ENCODE measurements around the gene PBX3. TPM values are rescaled to one million over a fixed set of nuclear protein-coding genes. Genes with fewer than 3 reads are reported as not detected.

PBX3 gene
- total RNA-seq, 1 donor from 2014 or later, result 6.3 TPM

DNA sequence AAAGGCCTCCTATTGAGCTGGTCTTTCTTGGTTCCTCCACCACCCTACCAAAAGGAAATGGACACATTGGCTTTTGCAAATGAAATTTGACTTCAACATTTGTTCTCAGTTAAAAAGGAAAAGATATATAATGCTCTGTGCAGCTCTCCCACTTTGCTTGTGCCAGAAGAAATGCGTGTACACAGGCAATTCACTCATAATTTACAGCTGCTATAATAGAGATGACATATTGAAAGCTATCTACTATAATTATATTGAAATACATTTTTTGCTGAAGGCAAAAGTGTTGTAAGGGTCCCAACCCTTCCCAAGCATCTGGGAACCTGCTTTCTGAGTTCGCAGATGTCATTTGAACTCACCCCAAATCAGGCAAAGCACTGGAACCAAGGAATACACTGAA lies 173.2 kb downstream of the PBX3 start:
- no peaks in the 10 kb centered on the region for H3K36me3 ChIP-seq (ENCODE audit: control insufficient read depth, insufficient read depth, low read length)
- TF ChIP-seq, protein P1, sequence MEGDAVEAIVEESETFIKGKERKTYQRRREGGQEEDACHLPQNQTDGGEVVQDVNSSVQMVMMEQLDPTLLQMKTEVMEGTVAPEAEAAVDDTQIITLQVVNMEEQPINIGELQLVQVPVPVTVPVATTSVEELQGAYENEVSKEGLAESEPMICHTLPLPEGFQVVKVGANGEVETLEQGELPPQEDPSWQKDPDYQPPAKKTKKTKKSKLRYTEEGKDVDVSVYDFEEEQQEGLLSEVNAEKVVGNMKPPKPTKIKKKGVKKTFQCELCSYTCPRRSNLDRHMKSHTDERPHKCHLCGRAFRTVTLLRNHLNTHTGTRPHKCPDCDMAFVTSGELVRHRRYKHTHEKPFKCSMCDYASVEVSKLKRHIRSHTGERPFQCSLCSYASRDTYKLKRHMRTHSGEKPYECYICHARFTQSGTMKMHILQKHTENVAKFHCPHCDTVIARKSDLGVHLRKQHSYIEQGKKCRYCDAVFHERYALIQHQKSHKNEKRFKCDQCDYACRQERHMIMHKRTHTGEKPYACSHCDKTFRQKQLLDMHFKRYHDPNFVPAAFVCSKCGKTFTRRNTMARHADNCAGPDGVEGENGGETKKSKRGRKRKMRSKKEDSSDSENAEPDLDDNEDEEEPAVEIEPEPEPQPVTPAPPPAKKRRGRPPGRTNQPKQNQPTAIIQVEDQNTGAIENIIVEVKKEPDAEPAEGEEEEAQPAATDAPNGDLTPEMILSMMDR (IDR thresholded peaks at IDR 0.05; ENCODE audit: insufficient read depth, low read length, severe bottlenecking), result no peak
- DNase-seq (ENCODE audit: low read depth) (no peak), FAIRE-seq (no peak)
- H3K4me3 ChIP-seq (ENCODE audit: low read depth, low read length), result no peak overlapping the region
- no peaks in the 10 kb centered on the region for H3K27me3 ChIP-seq (ENCODE audit: control insufficient read depth, insufficient read depth, low read length)

DNA sequence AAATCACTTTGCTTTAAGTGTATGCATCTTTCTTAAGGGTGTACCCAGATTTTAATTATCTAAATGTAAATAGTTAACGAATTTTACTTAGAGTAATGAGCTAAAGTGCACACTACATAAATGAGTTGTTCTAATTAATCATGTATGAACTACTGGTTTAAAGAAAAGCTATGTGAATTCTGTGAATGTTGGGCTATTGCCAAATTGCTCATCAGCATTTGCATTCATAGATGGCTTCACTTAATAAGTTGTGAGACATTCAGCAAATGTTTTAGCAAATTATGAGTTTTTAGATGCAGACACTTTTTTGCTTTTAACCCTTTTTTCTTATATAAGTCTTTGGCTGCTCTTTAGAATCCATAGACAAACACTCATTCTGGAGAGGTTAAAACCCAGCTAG lies 175.7 kb downstream of the PBX3 start:
- DNase-seq (ENCODE audit: low read depth) (peak; percentile 20), FAIRE-seq (no peak)
- H3K4me3 ChIP-seq (ENCODE audit: low read depth, low read length), result no peak overlapping the region
- H3K36me3 ChIP-seq (ENCODE audit: control insufficient read depth, insufficient read depth, low read length), result no peaks in the 10 kb centered on the region
- TF ChIP-seq, protein P1 (IDR thresholded peaks at IDR 0.05; ENCODE audit: insufficient read depth, low read length, severe bottlenecking), result no peak
- H3K27me3 ChIP-seq (ENCODE audit: control insufficient read depth, insufficient read depth, low read length), result no peaks in the 10 kb centered on the region

GRCh38 chr9:125924351-125924750 lies 177.2 kb downstream of the PBX3 start:
- Histone ChIP-seq H3K27me3 (ENCODE audit: control insufficient read depth, insufficient read depth, low read length) (no peaks in the 10 kb centered on the region), H3K4me3 (ENCODE audit: low read depth, low read length) (no peak overlapping the region), H3K36me3 (ENCODE audit: control insufficient read depth, insufficient read depth, low read length) (no peaks in the 10 kb centered on the region)
- DNase-seq (ENCODE audit: low read depth) (no peak), FAIRE-seq (no peak)
- TF ChIP-seq, protein P1 (IDR thresholded peaks at IDR 0.05; ENCODE audit: insufficient read depth, low read length, severe bottlenecking), result no peak

DNA sequence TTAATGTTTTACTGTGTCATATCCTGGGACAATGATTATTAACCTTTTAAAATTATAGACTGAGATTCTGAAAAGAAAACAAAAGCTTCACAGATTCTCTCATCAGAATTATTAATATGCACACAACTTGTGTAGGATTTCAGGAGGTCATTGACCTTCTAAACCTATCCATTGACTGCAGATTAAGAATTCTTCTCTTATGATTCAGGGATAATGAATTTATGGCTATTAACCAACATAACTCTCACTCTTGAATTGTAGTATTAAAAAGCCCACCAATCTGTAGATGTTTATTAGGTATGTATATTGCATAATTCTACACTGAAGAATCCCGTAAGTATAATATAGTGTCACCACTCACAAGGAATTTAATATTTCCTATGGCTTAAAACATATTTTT lies 179.8 kb downstream of the PBX3 start:
- Histone ChIP-seq H3K27me3 (ENCODE audit: control insufficient read depth, insufficient read depth, low read length) (no peaks in the 10 kb centered on the region), H3K36me3 (ENCODE audit: control insufficient read depth, insufficient read depth, low read length) (no peaks in the 10 kb centered on the region), H3K4me3 (ENCODE audit: low read depth, low read length) (no peak overlapping the region)
- FAIRE-seq (no peak), DNase-seq (ENCODE audit: low read depth) (no peak)
- TF ChIP-seq, protein P1 (IDR thresholded peaks at IDR 0.05; ENCODE audit: insufficient read depth, low read length, severe bottlenecking), result no peak

- no peaks in the 10 kb centered on the region for H3K36me3 ChIP-seq (ENCODE audit: control insufficient read depth, insufficient read depth, low read length)
- H3K27me3 ChIP-seq (ENCODE audit: control insufficient read depth, insufficient read depth, low read length), result no peaks in the 10 kb centered on the region
- DNase-seq (ENCODE audit: low read depth) (peak; percentile 72), FAIRE-seq (no peak)
- H3K4me3 ChIP-seq (ENCODE audit: low read depth, low read length), result no peak overlapping the region
- TF ChIP-seq, protein P1 (IDR thresholded peaks at IDR 0.05; ENCODE audit: insufficient read depth, low read length, severe bottlenecking), result no peak
Measured at GRCh38 chr9:125929846-125930245, 182.7 kb downstream of the PBX3 start.

GRCh38 chr9:125931211-125931610 lies 184.0 kb downstream of the PBX3 start:
- H3K4me3 ChIP-seq (ENCODE audit: low read depth, low read length), result no peak overlapping the region
- peaks cover 2% of the 10 kb centered on the region for H3K36me3 ChIP-seq (ENCODE audit: control insufficient read depth, insufficient read depth, low read length)
- DNase-seq (ENCODE audit: low read depth) (no peak), FAIRE-seq (no peak)
- H3K27me3 ChIP-seq (ENCODE audit: control insufficient read depth, insufficient read depth, low read length), result no peaks in the 10 kb centered on the region
- TF ChIP-seq, protein P1 (IDR thresholded peaks at IDR 0.05; ENCODE audit: insufficient read depth, low read length, severe bottlenecking), result no peak

Measured in bronchial epithelial cell (primary cell).